HG02884 (cell line): ENCODE results near the gene GCAT.
"Not testable (repeated sequence)": the region's sequence is repeated elsewhere in the genome, so short reads cannot be mapped to it uniquely, and the experiment has no call there.

Experiments
- ATAC-seq: cut with Tn5 transposase; IDR thresholded peaks from one replicate; pipeline ENCODE4 v1.9.1; 2021; ENCODE audit warnings: mild to moderate bottlenecking, moderate library complexity; ENCODE audit not compliant: unreplicated experiment

GCAT gene

GRCh38 chr22:37781434-37782059, 26.2 kb upstream of the GCAT start:
- ATAC-seq = no peak

GRCh38 chr22:37782340-37783168, 25.2 kb upstream of the GCAT start:
- ATAC-seq = no peak

GRCh38 chr22:37784829-37785495, 22.8 kb upstream of the GCAT start:
- ATAC-seq = no peak

- no peak for ATAC-seq
These were observed 17.5 kb upstream of the GCAT start for GRCh38 chr22:37790234-37790633.

GRCh38 chr22:37792494-37792893, 15.2 kb upstream of the GCAT start:
- ATAC-seq = no peak

GRCh38 chr22:37794376-37794775, 13.4 kb upstream of the GCAT start:
- ATAC-seq = no peak

GRCh38 chr22:37796079-37796478, 11.7 kb upstream of the GCAT start:
- no peak for ATAC-seq

- not testable (repeated sequence) for ATAC-seq
These were observed 10.5 kb upstream of the GCAT start for GRCh38 chr22:37797259-37797658.

GRCh38 chr22:37797874-37798500, 9.7 kb upstream of the GCAT start:
- ATAC-seq = no peak

GRCh38 chr22:37799979-37800378, 7.8 kb upstream of the GCAT start:
- ATAC-seq = not testable (repeated sequence)

- ATAC-seq = no peak
These were observed 5.8 kb upstream of the GCAT start for GRCh38 chr22:37801946-37802309.

GRCh38 chr22:37802310-37803194, 5.2 kb upstream of the GCAT start:
- no peak for ATAC-seq

- no peak for ATAC-seq
These were observed 4.5 kb upstream of the GCAT start for GRCh38 chr22:37803195-37803638.

- no peak for ATAC-seq
These were observed 3.9 kb upstream of the GCAT start for GRCh38 chr22:37803639-37804351.

- no peak for ATAC-seq
These were observed 3.3 kb upstream of the GCAT start for GRCh38 chr22:37804352-37804880.

GRCh38 chr22:37804881-37805809, 2.6 kb upstream of the GCAT start:
- no peak for ATAC-seq

- no peak for ATAC-seq
These were observed 1.9 kb upstream of the GCAT start for GRCh38 chr22:37805810-37806277.
